ENCODE results near the gene ZC3H12C.

The ZC3H12C gene

DNA sequence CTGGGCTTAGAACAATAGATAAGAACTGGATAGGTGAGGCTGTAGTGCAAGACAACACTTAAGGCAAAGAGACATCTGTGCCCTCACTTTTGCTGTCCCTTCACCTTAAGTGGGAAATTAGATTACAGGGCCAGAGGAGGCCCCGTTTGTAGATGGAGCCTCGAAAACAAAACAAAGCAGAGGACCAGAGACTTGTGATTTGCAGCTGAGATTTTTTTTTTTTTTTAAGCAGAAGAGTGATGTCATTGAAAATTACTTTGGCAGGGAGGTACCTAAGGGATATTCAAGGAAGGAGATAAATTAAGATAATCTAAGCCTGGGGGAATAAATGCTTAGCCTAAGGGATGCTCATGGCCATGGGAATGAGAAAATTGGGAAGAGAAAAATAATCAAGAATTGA lies 31.4 kb downstream of the ZC3H12C start:
- no CpG with 5 or more reads among the region's 2 CpGs for WGBS (ENCODE audit: extremely low coverage, insufficient coverage, low lambda C conversion rate)
- H3K36me3 ChIP-seq (ENCODE audit: control insufficient read depth, insufficient read depth, low read length), result no peaks in the 10 kb centered on the region
- H3K56ac ChIP-seq (ENCODE audit: low read length), result no peak overlapping the region
- H3K4me2 ChIP-seq (ENCODE audit: low read length), result no peak overlapping the region
- H4K8ac ChIP-seq (ENCODE audit: low read depth, low read length), result no peak overlapping the region
- H3K4me1 ChIP-seq (ENCODE audit: control insufficient read depth, low read depth, low read length), result no peaks in the 10 kb centered on the region
- H2AK5ac ChIP-seq (ENCODE audit: low read length), result no peak overlapping the region
- no peak overlapping the region for H3K23ac ChIP-seq (ENCODE audit: low read length)
- H2BK120ac ChIP-seq (ENCODE audit: low read depth, low read length), result no peak overlapping the region
- no peak overlapping the region for H2BK15ac ChIP-seq (replicated peaks; ENCODE audit: low read depth)
- no peaks in the 10 kb centered on the region for H3K27me3 ChIP-seq (ENCODE audit: insufficient read depth, low read length, poor library complexity)
- no peak overlapping the region for H3K9ac ChIP-seq (ENCODE audit: low read length)
- H3K27ac ChIP-seq (ENCODE audit: low read depth, low read length), result no peak overlapping the region
- peaks cover 2% of the 10 kb centered on the region for H3K79me1 ChIP-seq (ENCODE audit: low read length)
- H3K18ac ChIP-seq (ENCODE audit: low read length), result no peak overlapping the region
- no peak overlapping the region for H2BK5ac ChIP-seq (ENCODE audit: low read length)
- no peaks in the 10 kb centered on the region for H3K79me2 ChIP-seq (ENCODE audit: control insufficient read depth, insufficient read depth, low read length)
- no peak overlapping the region for H4K5ac ChIP-seq (ENCODE audit: low read length)
- H3K4ac ChIP-seq (ENCODE audit: low read depth, low read length), result no peak overlapping the region
- no peak for DNase-seq
- no peak overlapping the region for H3K4me3 ChIP-seq (ENCODE audit: low read length)

DNA sequence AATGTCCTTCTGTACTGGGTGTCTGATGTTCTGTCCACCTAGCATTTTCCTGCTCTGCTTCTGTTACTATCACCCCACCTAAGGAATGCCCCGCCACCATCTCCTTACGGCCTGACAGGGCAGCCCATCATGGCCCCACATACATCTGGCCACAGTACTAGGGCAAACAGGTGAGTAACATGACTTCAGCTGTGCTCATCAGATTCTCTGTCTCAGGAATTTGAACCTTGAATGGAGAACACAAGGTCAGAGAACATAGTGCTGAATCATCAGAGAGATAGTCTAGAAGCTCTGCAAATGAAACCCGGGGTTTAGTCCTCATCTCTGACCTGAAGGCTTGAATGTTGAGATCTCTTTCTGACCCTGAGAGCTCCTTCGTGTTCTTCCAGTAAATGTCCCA lies 32.4 kb downstream of the ZC3H12C start:
- Histone ChIP-seq H3K23ac (ENCODE audit: low read length) (no peak overlapping the region), H4K8ac (ENCODE audit: low read depth, low read length) (no peak overlapping the region), H2BK5ac (ENCODE audit: low read length) (no peak overlapping the region), H3K18ac (ENCODE audit: low read length) (no peak overlapping the region), H4K5ac (ENCODE audit: low read length) (no peak overlapping the region), H3K56ac (ENCODE audit: low read length) (no peak overlapping the region), H3K27me3 (ENCODE audit: insufficient read depth, low read length, poor library complexity) (no peaks in the 10 kb centered on the region), H3K4ac (ENCODE audit: low read depth, low read length) (no peak overlapping the region), H3K36me3 (ENCODE audit: control insufficient read depth, insufficient read depth, low read length) (no peaks in the 10 kb centered on the region), H3K9ac (ENCODE audit: low read length) (no peak overlapping the region), H3K79me1 (ENCODE audit: low read length) (peaks cover 2% of the 10 kb centered on the region), H3K4me1 (ENCODE audit: control insufficient read depth, low read depth, low read length) (peaks cover 2% of the 10 kb centered on the region), H3K79me2 (ENCODE audit: control insufficient read depth, insufficient read depth, low read length) (no peaks in the 10 kb centered on the region), H3K4me3 (ENCODE audit: low read length) (no peak overlapping the region), H2BK120ac (ENCODE audit: low read depth, low read length) (no peak overlapping the region), H2AK5ac (ENCODE audit: low read length) (no peak overlapping the region), H3K27ac (ENCODE audit: low read depth, low read length) (no peak overlapping the region), H2BK15ac (replicated peaks; ENCODE audit: low read depth) (no peak overlapping the region), H3K4me2 (ENCODE audit: low read length) (no peak overlapping the region)
- no CpG with 5 or more reads among the region's 4 CpGs for WGBS (ENCODE audit: extremely low coverage, insufficient coverage, low lambda C conversion rate)
- DNase-seq, result peak; percentile 54

DNA sequence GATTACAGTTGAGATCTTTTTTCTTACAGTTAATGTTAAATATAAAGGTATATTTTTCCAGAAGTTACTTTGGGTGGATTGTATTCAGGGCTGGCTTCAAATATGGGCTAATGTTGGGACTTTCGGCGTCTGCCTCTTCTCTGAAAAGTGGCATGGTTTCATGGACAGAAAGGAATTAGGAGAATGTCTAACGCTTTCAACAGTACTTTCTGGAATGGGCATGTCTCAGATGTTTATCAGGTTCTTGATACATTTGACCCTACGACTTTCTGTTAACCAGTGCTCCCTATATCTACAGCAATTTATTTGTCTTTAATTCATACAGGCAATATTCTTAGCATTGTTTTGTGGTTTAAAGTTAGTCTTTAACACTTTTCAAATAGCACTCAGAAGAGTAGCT lies 33.7 kb downstream of the ZC3H12C start:
- Histone ChIP-seq H3K18ac (ENCODE audit: low read length) (no peak overlapping the region), H3K27me3 (ENCODE audit: insufficient read depth, low read length, poor library complexity) (no peaks in the 10 kb centered on the region), H3K56ac (ENCODE audit: low read length) (no peak overlapping the region), H2BK5ac (ENCODE audit: low read length) (no peak overlapping the region), H4K8ac (ENCODE audit: low read depth, low read length) (no peak overlapping the region), H3K9ac (ENCODE audit: low read length) (no peak overlapping the region), H3K4me1 (ENCODE audit: control insufficient read depth, low read depth, low read length) (peaks cover 4% of the 10 kb centered on the region), H2BK120ac (ENCODE audit: low read depth, low read length) (no peak overlapping the region), H3K36me3 (ENCODE audit: control insufficient read depth, insufficient read depth, low read length) (no peaks in the 10 kb centered on the region), H3K4me2 (ENCODE audit: low read length) (no peak overlapping the region), H3K79me2 (ENCODE audit: control insufficient read depth, insufficient read depth, low read length) (no peaks in the 10 kb centered on the region), H3K4me3 (ENCODE audit: low read length) (no peak overlapping the region), H3K27ac (ENCODE audit: low read depth, low read length) (no peak overlapping the region), H2BK15ac (replicated peaks; ENCODE audit: low read depth) (peak overlapping the region; percentile 85), H4K5ac (ENCODE audit: low read length) (no peak overlapping the region), H3K79me1 (ENCODE audit: low read length) (peaks cover 2% of the 10 kb centered on the region), H2AK5ac (ENCODE audit: low read length) (no peak overlapping the region), H3K4ac (ENCODE audit: low read depth, low read length) (no peak overlapping the region), H3K23ac (ENCODE audit: low read length) (no peak overlapping the region)
- WGBS (ENCODE audit: extremely low coverage, insufficient coverage, low lambda C conversion rate), result no CpG with 5 or more reads among the region's 4 CpGs
- DNase-seq, result peak; percentile 54

DNA sequence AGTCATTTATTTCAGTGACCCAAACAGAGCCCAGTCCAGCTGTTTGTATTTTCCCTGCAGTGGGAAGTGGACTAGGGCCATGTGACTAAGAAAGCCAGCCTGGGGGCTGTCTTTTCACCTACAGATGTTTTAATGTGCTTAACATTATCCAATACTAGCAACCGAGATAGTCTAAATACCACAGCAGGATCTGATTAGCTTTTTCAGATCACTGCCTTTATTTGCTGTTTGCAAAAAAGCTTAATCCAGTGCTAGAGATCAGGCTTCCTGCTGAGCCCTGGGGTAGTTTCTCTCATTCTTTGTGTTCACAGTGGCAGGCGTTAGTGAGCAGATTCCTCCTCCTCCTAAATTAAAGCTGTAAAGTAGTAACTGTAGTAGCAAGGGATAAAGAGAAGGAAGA lies 35.0 kb downstream of the ZC3H12C start:
- H3K4me2 ChIP-seq (ENCODE audit: low read length), result no peak overlapping the region
- no peak overlapping the region for H3K4me3 ChIP-seq (ENCODE audit: low read length)
- H3K79me2 ChIP-seq (ENCODE audit: control insufficient read depth, insufficient read depth, low read length), result no peaks in the 10 kb centered on the region
- no peaks in the 10 kb centered on the region for H3K36me3 ChIP-seq (ENCODE audit: control insufficient read depth, insufficient read depth, low read length)
- no peak overlapping the region for H4K5ac ChIP-seq (ENCODE audit: low read length)
- no peak overlapping the region for H2BK15ac ChIP-seq (replicated peaks; ENCODE audit: low read depth)
- no peak overlapping the region for H3K4ac ChIP-seq (ENCODE audit: low read depth, low read length)
- H2BK5ac ChIP-seq (ENCODE audit: low read length), result no peak overlapping the region
- H2AK5ac ChIP-seq (ENCODE audit: low read length), result no peak overlapping the region
- no peaks in the 10 kb centered on the region for H3K27me3 ChIP-seq (ENCODE audit: insufficient read depth, low read length, poor library complexity)
- no peak overlapping the region for H3K56ac ChIP-seq (ENCODE audit: low read length)
- H3K79me1 ChIP-seq (ENCODE audit: low read length), result peaks cover 2% of the 10 kb centered on the region
- peak; percentile 94 for DNase-seq
- H4K8ac ChIP-seq (ENCODE audit: low read depth, low read length), result no peak overlapping the region
- no peak overlapping the region for H3K23ac ChIP-seq (ENCODE audit: low read length)
- H3K18ac ChIP-seq (ENCODE audit: low read length), result no peak overlapping the region
- no CpG with 5 or more reads among the region's 2 CpGs for WGBS (ENCODE audit: extremely low coverage, insufficient coverage, low lambda C conversion rate)
- H3K9ac ChIP-seq (ENCODE audit: low read length), result no peak overlapping the region
- H3K4me1 ChIP-seq (ENCODE audit: control insufficient read depth, low read depth, low read length), result peaks cover 4% of the 10 kb centered on the region
- H3K27ac ChIP-seq (ENCODE audit: low read depth, low read length), result no peak overlapping the region
- H2BK120ac ChIP-seq (ENCODE audit: low read depth, low read length), result no peak overlapping the region

DNA sequence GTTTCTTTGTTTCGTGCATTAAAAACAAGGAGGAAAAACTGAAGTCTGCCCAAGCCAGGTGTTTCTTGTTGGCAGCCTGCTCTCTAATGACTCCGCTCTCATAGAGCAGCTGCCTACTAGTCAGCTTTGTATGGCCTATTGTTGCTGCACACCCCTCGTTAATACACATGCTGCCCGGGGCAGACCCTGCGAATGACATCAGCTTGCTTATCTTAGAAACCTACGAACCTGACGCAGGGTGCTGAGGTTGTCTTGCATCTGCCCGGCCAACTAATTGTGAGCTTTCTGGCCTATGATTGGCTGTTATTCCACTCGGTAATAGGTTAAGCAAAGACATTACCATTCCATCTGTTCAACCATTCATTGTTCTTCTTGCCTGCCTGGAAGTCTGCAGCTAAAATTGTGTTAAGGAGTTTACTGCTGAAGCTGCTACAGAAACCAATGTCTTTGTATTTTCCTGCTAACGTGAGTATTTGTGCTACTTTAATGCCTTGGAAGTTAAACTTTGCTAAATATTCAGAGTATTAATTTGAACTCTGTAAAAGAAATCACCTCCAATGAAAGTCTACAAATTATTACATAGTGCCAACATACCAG lies 37.5 kb downstream of the ZC3H12C start:
- Histone ChIP-seq H3K79me1 (ENCODE audit: low read length) (no peaks in the 10 kb centered on the region), H2BK120ac (ENCODE audit: low read depth, low read length) (no peak overlapping the region), H3K4me2 (ENCODE audit: low read length) (no peak overlapping the region), H3K4me3 (ENCODE audit: low read length) (no peak overlapping the region), H3K18ac (ENCODE audit: low read length) (no peak overlapping the region), H4K8ac (ENCODE audit: low read depth, low read length) (no peak overlapping the region), H2BK5ac (ENCODE audit: low read length) (no peak overlapping the region), H3K4me1 (ENCODE audit: control insufficient read depth, low read depth, low read length) (peaks cover 4% of the 10 kb centered on the region), H3K56ac (ENCODE audit: low read length) (no peak overlapping the region), H2AK5ac (ENCODE audit: low read length) (no peak overlapping the region), H3K27ac (ENCODE audit: low read depth, low read length) (no peak overlapping the region), H3K23ac (ENCODE audit: low read length) (no peak overlapping the region), H3K36me3 (ENCODE audit: control insufficient read depth, insufficient read depth, low read length) (no peaks in the 10 kb centered on the region), H3K4ac (ENCODE audit: low read depth, low read length) (no peak overlapping the region), H2BK15ac (replicated peaks; ENCODE audit: low read depth) (no peak overlapping the region), H3K9ac (ENCODE audit: low read length) (no peak overlapping the region), H3K27me3 (ENCODE audit: insufficient read depth, low read length, poor library complexity) (no peaks in the 10 kb centered on the region), H3K79me2 (ENCODE audit: control insufficient read depth, insufficient read depth, low read length) (no peaks in the 10 kb centered on the region), H4K5ac (ENCODE audit: low read length) (no peak overlapping the region)
- no CpG with 5 or more reads among the region's 10 CpGs for WGBS (ENCODE audit: extremely low coverage, insufficient coverage, low lambda C conversion rate)
- peak; percentile 82 for DNase-seq
